Progenitor cell of endocrine pancreas (in vitro differentiated cells): ENCODE measurements around the gene BMPER. TPM values are rescaled to one million over a fixed set of nuclear protein-coding genes. Genes with fewer than 3 reads are reported as not detected.

ENCODE experiments used
- DNase-seq: peaks from one replicate; pipeline ENCODE4 v3.0.0; 2021; ENCODE audit warnings: low spot score; ENCODE audit not compliant: unreplicated experiment
- H3K27ac Mint-ChIP-seq: 2 replicates; pipeline ENCODE4 v1.8.0; 2021; ENCODE audit warnings: mild to moderate bottlenecking, moderate library complexity, mixed read lengths
- H3K27me3 Mint-ChIP-seq: 2 replicates; pipeline ENCODE4 v1.8.0; 2021; ENCODE audit warnings: mixed read lengths
- H3K36me3 Mint-ChIP-seq: 2 replicates; pipeline ENCODE4 v1.8.0; 2022; ENCODE audit warnings: mixed read lengths; ENCODE audit not compliant: insufficient read depth
- H3K4me1 Mint-ChIP-seq: 2 replicates; pipeline ENCODE4 v1.8.0; 2021; ENCODE audit warnings: low read depth, mixed read lengths
- H3K4me3 Mint-ChIP-seq: 2 replicates; pipeline ENCODE4 v1.8.0; 2021; ENCODE audit warnings: low read depth, mild to moderate bottlenecking, moderate library complexity, mixed read lengths
- H3K9me3 Mint-ChIP-seq: 2 replicates; pipeline ENCODE4 v1.8.0; 2021; ENCODE audit warnings: low read depth, mixed read lengths
- total RNA-seq: library from RNA; stranded (reverse); gene quantifications from 2 replicates; pipeline ENCODE4 v1.2.1, GENCODE V29; 2021
- TF ChIP-seq, protein P1 (sequence below): fragments of 200-600 bp; sonication (generic); IDR thresholded peaks from one replicate; pipeline ENCODE4 v1.5.0; 2021; ENCODE audit warnings: antibody characterized with exemption, mild to moderate bottlenecking; ENCODE audit not compliant: unreplicated experiment

Gene BMPER
- total RNA-seq, 1 donor from 2014 or later: 0.36 TPM

DNA sequence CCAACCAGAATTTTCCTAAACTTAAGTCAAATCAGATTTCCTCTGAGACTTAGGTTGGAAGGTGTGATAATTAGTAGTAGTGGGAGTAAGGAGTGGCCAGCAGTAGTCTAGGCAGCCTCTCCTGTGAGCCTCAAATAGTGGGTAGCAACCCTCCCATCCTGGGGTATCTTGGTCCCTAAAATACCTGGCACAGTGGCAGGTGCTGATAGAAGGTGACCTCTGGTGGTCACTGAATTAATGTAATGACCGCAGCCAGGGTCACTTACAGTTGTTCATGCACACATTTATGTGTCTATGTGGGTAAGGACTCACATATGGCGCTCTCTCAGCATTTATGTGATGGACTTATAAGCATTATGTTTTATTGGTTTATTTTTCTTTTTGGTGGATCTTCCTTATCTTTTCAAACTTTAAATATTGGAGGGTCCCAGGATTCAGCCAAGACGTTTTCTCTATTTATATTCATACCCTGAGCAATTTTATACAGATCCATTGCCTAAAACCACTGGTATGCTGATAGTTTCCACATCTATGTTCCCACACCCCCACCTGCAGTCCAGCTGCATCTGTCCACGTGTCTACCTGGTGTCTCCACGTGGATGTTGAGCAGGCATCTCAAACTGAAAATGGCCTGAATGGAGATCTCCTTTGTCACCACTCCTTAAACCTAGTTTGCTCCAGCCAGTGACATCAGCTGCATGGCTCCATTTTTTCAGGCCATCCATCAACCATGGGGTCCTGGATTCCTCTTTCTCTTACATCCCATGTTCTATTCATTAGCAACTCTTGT lies 18.3 kb downstream of the BMPER start:
- no peaks in the 10 kb centered on the region for H3K9me3 Mint-ChIP-seq
- TF ChIP-seq, protein P1, sequence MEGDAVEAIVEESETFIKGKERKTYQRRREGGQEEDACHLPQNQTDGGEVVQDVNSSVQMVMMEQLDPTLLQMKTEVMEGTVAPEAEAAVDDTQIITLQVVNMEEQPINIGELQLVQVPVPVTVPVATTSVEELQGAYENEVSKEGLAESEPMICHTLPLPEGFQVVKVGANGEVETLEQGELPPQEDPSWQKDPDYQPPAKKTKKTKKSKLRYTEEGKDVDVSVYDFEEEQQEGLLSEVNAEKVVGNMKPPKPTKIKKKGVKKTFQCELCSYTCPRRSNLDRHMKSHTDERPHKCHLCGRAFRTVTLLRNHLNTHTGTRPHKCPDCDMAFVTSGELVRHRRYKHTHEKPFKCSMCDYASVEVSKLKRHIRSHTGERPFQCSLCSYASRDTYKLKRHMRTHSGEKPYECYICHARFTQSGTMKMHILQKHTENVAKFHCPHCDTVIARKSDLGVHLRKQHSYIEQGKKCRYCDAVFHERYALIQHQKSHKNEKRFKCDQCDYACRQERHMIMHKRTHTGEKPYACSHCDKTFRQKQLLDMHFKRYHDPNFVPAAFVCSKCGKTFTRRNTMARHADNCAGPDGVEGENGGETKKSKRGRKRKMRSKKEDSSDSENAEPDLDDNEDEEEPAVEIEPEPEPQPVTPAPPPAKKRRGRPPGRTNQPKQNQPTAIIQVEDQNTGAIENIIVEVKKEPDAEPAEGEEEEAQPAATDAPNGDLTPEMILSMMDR: peak; percentile 11
- peaks cover 25% of the 10 kb centered on the region for H3K27me3 Mint-ChIP-seq
- DNase-seq: no peak
- H3K4me3 Mint-ChIP-seq: no peak overlapping the region
- no peaks in the 10 kb centered on the region for H3K36me3 Mint-ChIP-seq
- no peak overlapping the region for H3K27ac Mint-ChIP-seq
- no peaks in the 10 kb centered on the region for H3K4me1 Mint-ChIP-seq

DNA sequence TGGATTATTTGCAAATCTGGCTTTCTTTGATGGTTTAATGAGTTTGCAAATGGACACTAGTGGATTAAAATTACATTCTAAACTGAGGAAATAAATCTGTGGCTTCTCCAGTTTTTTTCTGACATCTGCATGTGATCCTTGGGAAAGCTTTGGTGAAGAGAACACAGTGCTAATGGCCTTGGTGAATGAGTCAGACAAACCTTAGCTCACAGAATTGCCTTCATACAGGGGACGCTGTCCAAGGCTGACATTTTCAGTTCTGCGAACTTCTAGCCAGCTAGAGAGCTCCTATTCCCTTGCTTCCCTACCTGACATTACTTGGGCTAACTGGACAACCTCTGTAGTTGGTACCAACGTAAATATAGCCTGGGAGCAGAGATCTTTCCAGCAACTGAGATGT lies 21.2 kb downstream of the BMPER start:
- Mint-ChIP-seq H3K36me3 (no peaks in the 10 kb centered on the region), H3K27me3 (peaks cover 26% of the 10 kb centered on the region), H3K9me3 (no peaks in the 10 kb centered on the region), H3K4me1 (no peaks in the 10 kb centered on the region), H3K27ac (no peak overlapping the region), H3K4me3 (no peak overlapping the region)
- TF ChIP-seq, protein P1: no peak
- DNase-seq: no peak

DNA sequence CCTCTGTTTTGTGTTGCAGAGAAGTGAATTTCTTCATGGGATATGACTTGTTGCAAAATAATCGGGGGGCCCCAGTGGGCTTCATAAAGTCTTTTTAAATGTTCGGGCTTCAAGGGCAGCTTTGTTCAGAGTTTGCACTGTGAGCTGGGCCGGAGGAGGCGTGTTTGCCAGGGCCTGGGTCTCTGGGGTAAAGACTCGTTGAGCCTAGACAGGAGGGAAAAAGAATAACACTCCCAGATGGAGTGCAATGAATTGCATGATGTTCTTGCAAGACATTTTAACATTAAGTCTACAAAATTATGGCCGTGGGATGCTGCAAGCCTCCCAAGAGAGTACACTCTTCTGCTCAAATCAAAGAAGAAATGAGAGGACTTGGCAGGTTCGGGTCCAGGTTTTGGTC lies 23.6 kb downstream of the BMPER start:
- Mint-ChIP-seq H3K4me1 (no peaks in the 10 kb centered on the region), H3K36me3 (no peaks in the 10 kb centered on the region), H3K27me3 (peaks cover 32% of the 10 kb centered on the region), H3K4me3 (no peak overlapping the region), H3K9me3 (no peaks in the 10 kb centered on the region), H3K27ac (no peak overlapping the region)
- DNase-seq: no peak
- TF ChIP-seq, protein P1: no peak

DNA sequence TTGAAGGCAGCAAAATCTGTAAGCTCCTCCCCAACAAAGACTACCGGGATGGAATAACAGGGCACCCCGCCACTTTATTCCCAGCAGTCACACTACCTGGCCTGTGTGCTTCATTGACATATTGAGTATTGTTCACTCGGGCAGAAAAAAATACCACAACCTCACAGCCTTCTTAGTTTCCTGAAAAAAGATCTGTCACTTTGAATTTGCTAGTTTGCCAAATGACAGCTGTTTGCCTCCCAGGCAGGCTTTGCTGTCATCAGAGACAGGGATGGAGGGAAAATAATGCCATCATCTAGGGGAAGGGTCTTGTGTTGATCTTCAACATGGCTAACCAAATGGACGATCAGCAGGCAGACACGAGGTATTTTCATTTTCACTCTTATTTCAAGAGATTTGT lies 26.9 kb downstream of the BMPER start:
- no peaks in the 10 kb centered on the region for H3K4me1 Mint-ChIP-seq
- H3K27me3 Mint-ChIP-seq: peaks cover 44% of the 10 kb centered on the region
- no peaks in the 10 kb centered on the region for H3K36me3 Mint-ChIP-seq
- TF ChIP-seq, protein P1: no peak
- DNase-seq: no peak
- no peak overlapping the region for H3K4me3 Mint-ChIP-seq
- no peaks in the 10 kb centered on the region for H3K9me3 Mint-ChIP-seq
- no peak overlapping the region for H3K27ac Mint-ChIP-seq

DNA sequence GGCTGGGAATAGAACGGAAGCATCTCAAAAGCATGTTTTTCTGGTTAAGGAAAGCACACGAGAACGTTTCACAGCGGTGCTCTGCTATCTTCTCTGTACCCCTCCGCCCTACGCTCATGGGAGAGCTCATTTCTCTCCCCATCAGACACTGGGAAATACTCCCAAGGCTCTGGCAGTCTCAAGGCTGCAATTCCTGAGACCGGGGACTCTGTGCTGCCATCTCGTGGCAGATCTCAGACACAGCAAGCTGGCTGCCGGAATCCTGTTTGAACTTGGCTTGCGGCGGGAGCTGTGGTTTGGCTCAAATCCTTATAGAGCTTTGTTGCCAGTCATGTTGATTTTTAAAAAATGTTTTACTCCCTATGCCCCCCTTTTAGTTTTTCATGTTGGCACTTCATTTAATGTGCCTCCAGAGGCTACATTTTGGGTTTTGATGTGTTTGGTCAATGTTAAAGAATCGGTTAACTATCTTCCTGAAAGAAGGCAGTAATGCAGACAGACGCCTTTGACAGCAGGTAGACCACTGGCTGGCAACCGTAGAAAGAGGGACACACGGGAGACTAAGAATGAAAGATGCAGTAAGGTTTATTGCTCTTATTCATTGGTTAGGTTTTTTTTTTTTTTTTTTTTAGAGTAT lies 27.6 kb downstream of the BMPER start:
- H3K4me3 Mint-ChIP-seq: no peak overlapping the region
- no peaks in the 10 kb centered on the region for H3K36me3 Mint-ChIP-seq
- DNase-seq: peak; percentile 74
- H3K4me1 Mint-ChIP-seq: no peaks in the 10 kb centered on the region
- H3K27me3 Mint-ChIP-seq: peaks cover 51% of the 10 kb centered on the region
- H3K9me3 Mint-ChIP-seq: no peaks in the 10 kb centered on the region
- H3K27ac Mint-ChIP-seq: no peak overlapping the region
- TF ChIP-seq, protein P1: peak; percentile 96
